GM19240 (cell line): ENCODE measurements around the gene IL12RB2.

Source experiments
- DNase-seq: peaks from one replicate; pipeline ENCODE4 v3.0.0; 2011; ENCODE audit warnings: low spot score; ENCODE audit not compliant: insufficient read length

Gene IL12RB2

GRCh38 chr1:67312615-67313014, 4.9 kb downstream of the IL12RB2 start:
- no peak for DNase-seq

GRCh38 chr1:67313934-67314671, 6.4 kb downstream of the IL12RB2 start:
- DNase-seq, result no peak

GRCh38 chr1:67314696-67315095, 7.0 kb downstream of the IL12RB2 start:
- no peak for DNase-seq

- no peak for DNase-seq
Observed at GRCh38 chr1:67316180-67316902, 8.7 kb downstream of the IL12RB2 start.

- DNase-seq, result no peak
Observed at GRCh38 chr1:67316918-67317317, 9.2 kb downstream of the IL12RB2 start.

- DNase-seq, result no peak
Observed at GRCh38 chr1:67317803-67318202, 10.1 kb downstream of the IL12RB2 start.

GRCh38 chr1:67322442-67322841, 14.8 kb downstream of the IL12RB2 start:
- no peak for DNase-seq

GRCh38 chr1:67323087-67323486, 15.4 kb downstream of the IL12RB2 start:
- DNase-seq, result no peak

GRCh38 chr1:67324068-67324467, 16.4 kb downstream of the IL12RB2 start:
- no peak for DNase-seq

- no peak for DNase-seq
Observed at GRCh38 chr1:67327864-67328466, 20.3 kb downstream of the IL12RB2 start.

GRCh38 chr1:67332653-67333529, 25.2 kb downstream of the IL12RB2 start:
- no peak for DNase-seq

GRCh38 chr1:67333603-67334002, 25.9 kb downstream of the IL12RB2 start:
- no peak for DNase-seq

- DNase-seq, result no peak
Observed at GRCh38 chr1:67335411-67335810, 27.7 kb downstream of the IL12RB2 start.

GRCh38 chr1:67336157-67336556, 28.5 kb downstream of the IL12RB2 start:
- no peak for DNase-seq

GRCh38 chr1:67336783-67337182, 29.1 kb downstream of the IL12RB2 start:
- no peak for DNase-seq

GRCh38 chr1:67338642-67339041, 31.0 kb downstream of the IL12RB2 start:
- no peak for DNase-seq

- DNase-seq, result no peak
Observed at GRCh38 chr1:67339623-67340343, 32.1 kb downstream of the IL12RB2 start.

GRCh38 chr1:67342076-67342890, 34.6 kb downstream of the IL12RB2 start:
- no peak for DNase-seq

GRCh38 chr1:67345556-67345955, 37.9 kb downstream of the IL12RB2 start:
- no peak for DNase-seq

- no peak for DNase-seq
Observed at GRCh38 chr1:67346982-67347381, 39.3 kb downstream of the IL12RB2 start.
